Lower leg skin (tissue), 4 donors: ENCODE measurements around the gene NOC4L. TPM values are rescaled to one million over a fixed set of nuclear protein-coding genes. Genes with fewer than 3 reads are reported as not detected.
A peak's percentile ranks its signal among the peaks of the same experiment; 100 is the strongest.

ENCODE experiments used
- DNase-seq, 2 donors: peaks; one replicate each; pipeline ENCODE4 v3.0.0-alpha.2; 2019; ENCODE audit warnings: low spot score in 2 of 2
- H3K4me3 ChIP-seq: fragments of 200-600 bp; sonication (generic); 2 replicates; pipeline ENCODE4 v1.5.1; 2017; ENCODE audit warnings: mild to moderate bottlenecking, low read depth; ENCODE audit not compliant: poor library complexity, severe bottlenecking
- POLR2A ChIP-seq, 2 donors: fragments of 450-650 bp; IDR thresholded peaks; one replicate each; pipeline ENCODE4 v1.6.1; 2016 to 2017; ENCODE audit warnings: antibody characterized with exemption in 2 of 2, mild to moderate bottlenecking in 1 of 2, moderate library complexity in 1 of 2
- WGBS, 2 donors: methylation state at CpG; one replicate each; pipeline ENCODE4 v1.1.5; 2018; 5-methylcytosine and 5-hydroxymethylcytosine counted together
- intact Hi-C: fragments of 100-400 bp; cut with DNase I; formaldehyde crosslinking; loops from one replicate; pipeline ENCODE4 v1.15.0; 2023; ENCODE audit warnings: low total_unique reads
- total RNA-seq, 4 donors: library from RNA; depleted of rRNA; stranded (reverse); fragments of >200 nt; gene quantifications; one replicate each; pipeline ENCODE4 v1.1.0, GENCODE V29; 2016
- TF ChIP-seq, protein P1 (sequence below), 3 donors: fragments of 450-650 bp; IDR thresholded peaks; one replicate each; pipeline ENCODE4 v1.5.1; 2016; ENCODE audit warnings: antibody characterized with exemption in 3 of 3, mild to moderate bottlenecking in 3 of 3, moderate library complexity in 2 of 3

Gene NOC4L
- total RNA-seq, 4 donors from 2014 or later, result 7.3 to 17.7 (median 14.1) TPM

DNA sequence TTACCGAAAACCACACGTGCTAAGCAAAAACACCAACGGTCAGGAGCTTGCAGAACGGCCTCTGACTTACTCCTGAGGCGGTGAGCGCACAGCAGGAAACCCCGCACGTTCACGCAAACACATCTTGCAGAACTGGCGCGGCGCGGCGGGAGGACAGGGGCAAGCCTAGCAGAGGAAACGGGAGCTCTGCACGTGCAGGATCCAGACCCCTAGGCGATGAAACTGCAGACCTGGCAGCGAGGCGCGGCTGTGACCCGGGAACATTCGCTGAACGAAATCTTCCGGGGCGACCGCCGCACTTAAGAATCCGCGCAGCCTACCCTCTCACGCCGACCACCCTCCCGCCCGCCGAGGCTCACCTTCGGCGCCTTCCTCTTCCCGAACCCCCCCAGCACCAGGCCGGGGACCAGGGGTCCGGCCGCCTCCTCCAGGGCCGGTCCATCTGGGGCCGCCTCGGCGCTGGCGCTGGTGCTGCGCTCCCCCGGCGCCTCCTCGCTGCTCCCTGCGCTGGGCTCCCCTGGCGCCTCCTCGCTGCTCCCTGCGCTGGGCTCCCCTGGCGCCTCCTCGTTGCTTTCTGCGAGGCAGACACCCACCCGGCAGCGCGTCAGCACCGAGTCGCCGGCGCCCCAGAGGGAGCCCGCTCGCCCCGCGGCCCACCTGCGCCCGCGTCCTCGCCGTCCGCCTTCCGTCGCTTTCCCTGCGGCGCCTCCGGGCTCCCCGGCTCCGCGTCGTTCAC lies 753 bp upstream of the NOC4L start:
- H3K4me3 ChIP-seq, result peak overlapping the region; percentile 91
- DNase-seq, result peak in 1 of 2 donors; percentile 85
- 1% methylated on average over 57 to 77 of the region's 82 CpGs for WGBS, 2 donors
- TF ChIP-seq, protein P1, sequence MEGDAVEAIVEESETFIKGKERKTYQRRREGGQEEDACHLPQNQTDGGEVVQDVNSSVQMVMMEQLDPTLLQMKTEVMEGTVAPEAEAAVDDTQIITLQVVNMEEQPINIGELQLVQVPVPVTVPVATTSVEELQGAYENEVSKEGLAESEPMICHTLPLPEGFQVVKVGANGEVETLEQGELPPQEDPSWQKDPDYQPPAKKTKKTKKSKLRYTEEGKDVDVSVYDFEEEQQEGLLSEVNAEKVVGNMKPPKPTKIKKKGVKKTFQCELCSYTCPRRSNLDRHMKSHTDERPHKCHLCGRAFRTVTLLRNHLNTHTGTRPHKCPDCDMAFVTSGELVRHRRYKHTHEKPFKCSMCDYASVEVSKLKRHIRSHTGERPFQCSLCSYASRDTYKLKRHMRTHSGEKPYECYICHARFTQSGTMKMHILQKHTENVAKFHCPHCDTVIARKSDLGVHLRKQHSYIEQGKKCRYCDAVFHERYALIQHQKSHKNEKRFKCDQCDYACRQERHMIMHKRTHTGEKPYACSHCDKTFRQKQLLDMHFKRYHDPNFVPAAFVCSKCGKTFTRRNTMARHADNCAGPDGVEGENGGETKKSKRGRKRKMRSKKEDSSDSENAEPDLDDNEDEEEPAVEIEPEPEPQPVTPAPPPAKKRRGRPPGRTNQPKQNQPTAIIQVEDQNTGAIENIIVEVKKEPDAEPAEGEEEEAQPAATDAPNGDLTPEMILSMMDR (IDR thresholded peaks at IDR 0.05), result no peak
- no peak for TF ChIP-seq POLR2A (IDR thresholded peaks at IDR 0.05)
- intact Hi-C loops, result no loop called here

DNA sequence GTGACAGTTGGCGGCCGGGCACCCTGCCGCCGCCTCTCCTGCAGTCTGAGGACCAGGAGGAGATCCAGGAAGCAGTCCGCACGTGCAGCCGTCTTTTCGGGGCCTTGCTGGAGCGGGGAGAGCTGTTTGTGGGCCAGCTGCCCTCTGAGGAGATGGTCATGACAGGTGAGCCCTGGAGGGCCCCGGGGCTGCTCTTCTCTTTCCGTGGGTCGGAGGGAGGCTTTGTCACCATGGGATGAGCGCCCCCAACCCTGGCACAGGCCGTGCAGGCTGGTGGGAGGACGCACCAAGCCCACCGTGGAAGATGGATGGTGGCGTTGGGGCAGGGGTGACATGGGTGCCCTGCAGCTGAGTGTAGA lies 532 bp downstream of the NOC4L start:
- WGBS, 2 donors, result 4% methylated on average over 9 to 17 of the region's 17 CpGs
- no peak for DNase-seq
- intact Hi-C loops, result no loop called here
- H3K4me3 ChIP-seq, result peak overlapping the region; percentile 91
- TF ChIP-seq, protein P1 (IDR thresholded peaks at IDR 0.05), result no peak
- TF ChIP-seq POLR2A (IDR thresholded peaks at IDR 0.05), result no peak

DNA sequence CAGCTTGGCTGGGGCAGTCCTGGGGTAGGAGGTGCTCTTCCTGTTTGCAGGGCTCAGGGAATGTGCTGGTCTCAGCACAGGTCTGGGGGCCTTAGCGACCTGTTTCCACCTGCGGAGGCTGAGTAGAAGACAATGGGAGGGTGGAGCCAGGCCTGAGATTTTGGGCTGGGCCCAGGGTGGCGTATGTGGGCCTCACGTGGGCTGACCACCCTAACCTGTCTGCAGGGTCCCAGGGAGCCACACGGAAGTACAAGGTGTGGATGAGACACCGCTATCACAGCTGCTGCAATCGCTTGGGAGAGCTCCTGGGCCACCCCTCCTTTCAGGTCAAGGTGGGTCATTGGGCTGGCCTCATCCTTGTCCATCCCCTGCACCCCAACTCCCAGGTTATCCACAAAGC lies 1.1 kb downstream of the NOC4L start:
- peak in 1 of 2 donors; percentile 77 for DNase-seq
- TF ChIP-seq, protein P1 (IDR thresholded peaks at IDR 0.05), result no peak
- no peak for TF ChIP-seq POLR2A (IDR thresholded peaks at IDR 0.05)
- intact Hi-C loops, result no loop called here
- no peak overlapping the region for H3K4me3 ChIP-seq
- 78 to 82% methylated on average over 7 of the region's 7 CpGs for WGBS, 2 donors

DNA sequence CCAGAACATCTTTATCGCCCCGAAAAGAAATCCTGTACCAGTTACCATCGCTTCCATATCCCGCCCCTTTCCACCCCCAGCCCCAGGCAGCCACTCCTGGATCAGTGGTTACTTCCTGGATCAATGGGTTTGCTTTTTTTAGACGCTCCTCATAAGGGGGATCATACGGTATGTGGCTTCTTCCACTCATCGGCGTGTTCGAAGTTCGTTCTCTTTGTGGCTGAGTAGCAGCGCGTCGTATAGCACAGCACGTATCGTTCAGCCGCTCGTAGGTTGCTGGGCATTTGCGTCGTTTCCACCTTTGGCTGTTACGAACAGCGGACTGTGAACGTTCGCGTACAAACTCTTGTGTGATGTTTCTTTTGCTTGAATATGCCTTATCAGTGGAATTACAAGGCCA lies 1.8 kb downstream of the NOC4L start:
- no peak overlapping the region for H3K4me3 ChIP-seq
- 96% methylated on average over 24 of the region's 24 CpGs for WGBS, 2 donors
- DNase-seq, result peak in 1 of 2 donors; percentile 77
- no peak for TF ChIP-seq POLR2A (IDR thresholded peaks at IDR 0.05)
- TF ChIP-seq, protein P1 (IDR thresholded peaks at IDR 0.05), result no peak
- intact Hi-C loops, result no loop called here

DNA sequence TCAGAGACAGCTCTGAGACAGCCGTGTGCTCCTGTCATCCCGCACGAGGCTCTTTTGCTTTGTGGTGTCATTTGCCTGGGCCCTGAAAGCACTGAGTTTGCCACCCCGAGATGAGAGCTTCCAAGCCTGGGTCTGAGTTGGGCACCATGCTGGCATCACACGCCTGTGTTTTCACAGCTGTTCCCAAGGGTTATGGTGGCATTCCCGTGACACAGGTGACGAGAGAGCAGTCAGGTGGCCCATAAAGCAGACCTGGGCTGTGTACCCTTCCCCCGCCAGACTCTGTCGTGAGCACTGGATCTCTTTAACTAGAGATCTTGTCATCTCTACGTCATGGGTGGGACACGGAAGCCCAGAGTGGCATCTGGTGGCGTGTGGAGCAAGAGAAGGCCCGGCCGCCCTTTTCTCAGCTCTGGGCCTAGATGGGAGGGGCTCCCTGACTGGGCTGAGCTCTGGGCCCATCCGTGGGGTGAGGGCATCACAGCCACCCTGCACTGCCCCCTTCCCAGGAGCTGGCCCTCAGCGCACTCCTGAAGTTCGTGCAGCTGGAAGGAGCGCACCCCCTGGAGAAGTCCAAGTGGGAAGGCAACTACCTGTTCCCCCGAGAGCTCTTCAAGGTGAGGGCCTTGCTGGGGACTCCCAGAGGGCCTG lies 2.6 kb downstream of the NOC4L start:
- WGBS, 2 donors, result 94 to 97% methylated on average over 18 to 19 of the region's 19 CpGs
- no peak overlapping the region for H3K4me3 ChIP-seq
- TF ChIP-seq, protein P1 (IDR thresholded peaks at IDR 0.05), result no peak
- TF ChIP-seq POLR2A (IDR thresholded peaks at IDR 0.05), result no peak
- intact Hi-C loops, result no loop called here
- DNase-seq, result peak in 1 of 2 donors; percentile 71
